Measurements from ENCODE around the gene PCBP2. TPM values are rescaled to one million over a fixed set of nuclear protein-coding genes. Genes with fewer than 3 reads are reported as not detected.

The PCBP2 gene
- total RNA-seq, 1 donor from 2014 or later: 158 TPM

DNA sequence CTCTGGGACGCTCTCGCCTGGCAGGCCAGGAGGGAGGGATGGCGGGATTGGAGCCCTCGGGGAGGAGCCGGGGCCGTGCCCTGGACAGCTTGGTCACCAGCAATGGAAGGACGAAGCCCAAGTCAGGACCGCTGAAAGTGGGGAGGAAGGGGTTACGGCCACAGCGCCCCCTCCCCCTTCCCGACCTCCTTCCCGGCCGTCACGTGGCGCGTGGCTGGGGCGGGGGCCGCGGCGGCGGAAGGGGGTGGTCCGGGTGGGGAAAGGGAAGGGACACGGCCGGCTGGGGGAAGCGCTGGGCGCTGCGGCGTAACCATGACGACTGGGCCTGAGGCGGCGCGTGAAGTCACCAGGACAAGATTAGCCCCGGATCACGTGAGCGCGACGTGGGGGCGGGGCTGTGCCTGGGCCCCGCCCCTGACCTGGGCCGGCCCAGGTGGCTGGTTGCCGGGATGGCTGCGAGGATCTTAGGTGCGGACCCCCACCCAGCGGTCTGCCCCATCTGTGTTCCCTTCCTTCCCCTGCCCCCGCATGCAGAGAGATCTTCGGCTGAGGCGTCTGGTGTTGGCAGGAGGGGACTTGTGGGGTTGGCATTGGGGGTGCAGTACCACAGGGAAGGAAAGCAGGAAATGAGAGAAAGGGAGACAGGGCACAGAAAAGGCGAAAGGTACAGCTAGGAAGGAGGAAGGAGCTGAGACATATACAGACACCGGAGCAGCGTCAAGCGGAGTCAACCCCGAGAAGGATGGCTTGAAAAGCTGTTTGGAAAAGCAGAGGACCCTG, 41.1 kb downstream of the PCBP2 start:
- DNase-seq (ENCODE audit: low read depth): peak; percentile 89

DNA sequence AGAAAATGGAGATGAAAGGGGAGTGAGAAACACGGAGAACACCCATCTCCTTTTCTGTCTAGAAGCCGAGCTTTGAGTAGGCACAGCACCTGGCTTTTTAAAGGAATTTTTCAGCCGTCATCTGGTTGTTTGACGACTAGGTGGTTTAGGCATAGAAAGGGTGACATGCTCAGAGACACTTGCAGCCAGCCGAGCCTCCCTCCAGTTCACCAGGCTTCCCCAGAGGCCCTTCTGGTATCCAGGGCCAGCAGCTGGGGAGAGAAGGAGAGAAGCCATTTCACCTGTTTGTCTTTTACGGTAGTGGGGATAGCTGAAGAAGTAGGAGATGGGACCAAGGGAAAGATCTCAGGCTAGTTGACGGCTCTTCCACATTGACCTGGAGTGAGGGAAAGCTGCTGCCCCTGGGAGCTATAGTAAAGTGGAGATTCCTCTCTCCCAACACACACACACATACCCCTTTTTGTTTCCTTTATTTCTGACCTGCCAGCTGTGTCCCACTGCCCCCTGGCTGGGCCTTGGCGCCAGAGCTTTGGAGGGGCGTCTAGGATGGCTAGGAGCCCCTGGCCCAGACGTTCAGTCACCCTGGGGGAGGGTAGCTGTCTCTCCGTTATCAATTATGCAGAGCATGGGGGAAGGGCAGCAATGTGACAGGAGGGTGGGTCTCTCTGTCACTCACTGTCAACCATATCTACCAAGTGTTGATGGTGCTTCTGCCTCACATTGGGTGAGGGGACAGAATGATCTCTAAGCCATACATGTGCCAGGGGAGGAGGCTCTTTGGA, 41.9 kb downstream of the PCBP2 start:
- DNase-seq (ENCODE audit: low read depth): no peak

DNA sequence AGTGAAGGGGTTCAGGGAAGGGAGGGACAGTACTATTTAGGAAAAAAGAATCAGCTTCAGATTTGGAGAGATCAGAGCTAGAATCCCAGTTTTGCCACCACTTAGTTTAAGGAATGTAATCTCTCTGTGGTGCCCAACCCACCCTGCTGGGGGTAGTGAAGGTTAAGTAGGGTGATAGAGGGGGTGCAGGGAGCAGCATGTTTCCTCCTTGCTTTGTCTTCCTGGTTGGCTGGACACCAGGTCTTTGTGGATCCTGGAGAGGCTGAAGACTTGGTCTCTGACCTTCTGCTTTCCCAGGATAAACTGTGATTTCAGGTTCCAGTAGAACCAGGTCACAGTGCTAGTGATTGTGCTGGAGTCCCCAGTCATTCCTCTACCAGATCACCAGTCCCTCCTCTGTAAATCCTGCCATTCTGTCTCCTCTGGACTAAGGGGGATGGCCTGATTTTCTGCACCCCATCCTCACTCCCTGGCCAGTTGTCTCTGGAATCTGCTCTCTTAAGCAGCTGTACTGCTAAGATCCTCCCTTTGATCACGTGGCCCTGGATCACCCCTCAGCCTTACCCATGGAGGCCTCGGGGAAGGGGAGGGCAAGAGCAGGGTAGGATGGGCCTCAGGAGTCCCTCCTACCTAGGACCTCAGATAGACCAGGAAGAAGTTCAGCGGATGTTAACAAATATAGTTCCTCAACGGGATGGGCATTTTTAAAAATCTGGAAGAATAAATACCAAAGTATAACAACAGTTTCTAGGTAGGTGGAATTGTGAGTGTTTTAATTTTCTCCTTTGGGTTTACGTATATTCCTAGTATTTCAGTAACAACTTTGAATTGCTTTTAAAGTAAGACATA, 44.2 kb downstream of the PCBP2 start:
- DNase-seq (ENCODE audit: low read depth): peak; percentile 94

DNA sequence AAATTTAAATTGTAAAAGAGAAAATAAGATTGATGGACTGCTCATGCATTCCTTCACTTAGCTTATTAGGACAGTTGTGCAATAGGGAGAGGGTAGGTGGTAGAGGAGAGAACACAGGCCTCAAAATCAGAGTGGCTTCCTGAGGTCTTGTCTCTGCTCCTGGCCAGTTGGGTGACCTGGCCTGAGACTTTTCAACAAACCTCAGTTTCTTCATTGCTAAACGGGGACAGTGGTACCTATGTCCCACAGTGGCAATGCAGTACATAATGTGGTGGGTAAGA, 44.8 kb downstream of the PCBP2 start:
- no peak for DNase-seq (ENCODE audit: low read depth)

DNA sequence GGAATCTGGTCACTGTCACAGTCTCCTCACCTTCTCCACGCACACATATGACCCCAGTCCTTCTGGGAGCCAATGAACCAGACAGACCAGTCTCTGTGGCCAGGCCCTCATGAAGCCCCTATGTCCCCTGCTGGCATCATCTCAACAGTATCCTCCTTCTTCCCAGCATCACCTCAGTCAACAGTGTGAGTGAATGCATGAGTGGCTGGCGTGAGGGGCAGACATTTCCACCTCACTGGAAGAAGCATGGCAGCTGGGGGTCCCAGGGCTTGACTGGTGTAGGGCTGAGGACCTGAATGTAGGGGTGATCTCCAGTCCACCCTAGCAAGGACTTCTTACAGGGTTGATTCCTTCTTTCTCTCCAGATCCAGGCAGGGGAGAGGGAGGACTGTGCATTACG, 45.6 kb downstream of the PCBP2 start:
- DNase-seq (ENCODE audit: low read depth): no peak

DNA sequence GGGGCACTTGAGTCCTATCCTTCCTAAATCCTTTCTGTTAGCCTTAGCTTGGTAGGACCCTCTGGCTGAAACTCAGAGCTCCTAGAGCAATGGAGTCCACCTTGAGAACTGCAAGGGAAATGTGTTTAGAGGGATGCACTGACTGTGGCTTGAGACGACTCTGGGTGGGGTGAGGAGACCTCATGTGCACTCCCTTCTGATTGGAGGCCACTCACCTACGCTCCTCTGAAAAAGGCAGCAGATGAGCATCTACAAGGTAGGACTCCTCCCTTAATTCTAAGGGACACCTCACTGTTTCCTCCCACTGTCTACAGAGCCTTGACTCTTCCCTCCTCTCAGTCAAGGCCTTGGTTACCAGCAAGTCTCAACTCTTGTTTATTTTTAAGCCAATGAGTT, 46.3 kb downstream of the PCBP2 start:
- DNase-seq (ENCODE audit: low read depth): no peak

DNA sequence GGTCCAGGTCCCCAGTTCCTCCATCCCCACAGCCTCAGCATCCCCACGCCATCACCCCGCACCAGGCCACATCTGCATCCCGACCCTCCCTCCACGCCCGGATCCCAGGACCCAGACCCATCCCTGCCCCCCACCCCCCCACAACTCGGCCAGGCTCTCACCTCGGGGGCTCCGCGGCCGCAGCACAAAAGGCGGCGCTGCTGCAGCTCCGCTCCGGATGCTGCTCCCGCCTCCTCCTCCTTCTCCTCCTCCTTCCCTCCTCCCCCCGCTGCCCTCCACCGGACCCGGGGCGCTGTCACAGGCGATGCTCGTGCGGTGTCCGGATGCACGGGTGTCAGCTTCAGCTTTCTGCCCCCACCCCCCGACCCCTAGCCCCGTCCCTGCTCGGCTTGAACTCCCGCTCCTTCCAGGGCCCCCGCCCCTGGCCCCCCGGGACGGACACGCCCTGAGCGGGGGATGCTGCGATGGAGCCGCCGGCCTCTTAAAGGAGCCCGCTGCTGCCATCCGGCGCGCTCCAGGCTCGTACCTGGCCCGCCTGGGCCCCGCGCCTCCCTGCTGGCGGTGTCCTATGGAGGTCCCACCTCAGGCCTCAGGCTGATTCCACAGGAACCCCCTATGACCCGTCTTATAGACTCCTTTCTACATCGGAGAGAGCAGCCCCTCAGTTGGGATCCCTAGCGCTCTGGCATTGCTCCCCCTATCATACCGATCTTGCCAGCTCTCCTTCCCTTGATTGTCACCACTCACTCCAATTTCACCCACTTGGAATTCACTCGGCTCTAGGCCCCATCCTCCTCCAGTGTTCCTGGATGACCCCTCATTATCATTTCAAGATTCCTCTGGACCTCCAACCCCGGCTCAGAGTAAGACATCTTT, 47.6 kb downstream of the PCBP2 start, which contains the start of gene MAP3K12:
Gene MAP3K12, minus strand, starts transcription at position 193 of the 876 bp plus-strand sequence. CDS start 12,067 bp downstream, outside the sequence.
- DNase-seq (ENCODE audit: low read depth): peak; percentile 60

DNA sequence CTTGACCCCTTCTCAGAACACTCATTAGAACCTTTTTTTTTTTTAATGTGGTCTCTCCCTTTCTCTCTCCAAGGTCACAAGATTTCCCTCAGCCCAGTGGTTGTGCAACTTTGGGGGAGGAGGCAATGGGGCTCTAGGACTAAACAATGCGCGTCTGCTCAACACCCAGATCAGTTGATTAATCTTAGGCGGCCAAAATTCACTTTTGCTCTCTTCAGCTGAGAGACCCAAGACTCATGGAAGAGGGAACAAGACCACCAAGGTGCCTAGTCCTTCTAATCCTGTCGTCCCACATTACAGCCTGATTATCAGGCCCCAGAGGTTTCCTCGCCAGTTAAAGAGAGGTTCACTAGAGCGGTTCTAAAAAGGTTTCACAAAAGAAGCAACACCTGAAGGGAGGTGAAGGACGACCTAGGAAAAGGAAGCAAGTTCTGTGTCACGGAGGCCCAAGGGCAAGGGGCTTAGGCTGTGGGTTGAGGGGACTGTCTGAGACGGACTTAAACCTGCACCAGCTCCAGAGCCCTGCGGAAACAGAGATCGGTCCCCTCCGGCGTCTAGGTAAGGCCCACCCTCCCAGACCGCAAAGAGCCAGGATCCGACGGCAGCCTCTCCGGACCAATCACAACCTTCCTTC, 48.4 kb downstream of the PCBP2 start:
- peak; percentile 62 for DNase-seq (ENCODE audit: low read depth)

DNA sequence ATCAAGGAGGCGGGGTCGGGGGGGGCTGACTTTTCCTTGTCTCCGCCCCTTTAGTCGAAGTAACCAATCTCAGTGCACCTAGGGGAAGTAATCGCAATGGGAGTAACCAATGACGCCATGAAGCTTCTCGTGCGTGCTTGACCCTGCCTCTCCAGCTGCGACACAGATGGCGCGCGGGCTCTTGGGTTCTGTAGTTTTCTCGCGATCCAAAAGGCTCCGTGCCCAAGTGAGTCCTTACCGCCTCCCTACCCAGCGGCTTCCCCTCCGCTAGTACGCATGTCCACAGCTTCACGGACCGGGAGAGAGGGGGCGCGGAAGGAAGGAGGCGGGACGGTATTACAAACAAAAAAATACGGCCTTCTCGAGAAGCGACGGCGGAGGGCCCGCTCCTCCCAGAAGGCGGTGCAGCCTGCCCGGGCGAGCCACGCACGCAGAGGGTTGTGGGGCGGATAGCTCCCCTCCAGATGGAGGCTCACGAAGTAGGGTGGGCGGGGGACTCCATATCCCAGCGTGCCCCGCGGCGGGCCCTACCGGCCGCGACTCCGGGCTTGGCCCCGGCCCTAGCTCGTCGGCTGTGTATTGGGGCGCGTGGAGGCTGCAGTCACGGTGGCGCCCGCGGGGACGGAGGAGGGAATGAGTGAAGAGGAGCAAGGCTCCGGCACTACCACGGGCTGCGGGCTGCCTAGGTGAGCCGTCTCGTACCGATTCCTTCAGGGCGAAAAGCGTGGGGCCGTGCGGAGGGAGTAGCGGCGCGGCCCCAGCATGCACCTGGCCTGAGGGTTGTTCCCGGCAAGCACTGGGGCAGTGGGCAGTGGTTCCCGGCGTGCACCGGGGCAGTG, 49.1 kb downstream of the PCBP2 start, which contains the start of gene TARBP2:
Gene TARBP2, plus strand, starts transcription at position 508 of the 839 bp plus-strand sequence. Its CDS starts 126 bp downstream, at position 634.
- peak; percentile 100 for DNase-seq (ENCODE audit: low read depth)

DNA sequence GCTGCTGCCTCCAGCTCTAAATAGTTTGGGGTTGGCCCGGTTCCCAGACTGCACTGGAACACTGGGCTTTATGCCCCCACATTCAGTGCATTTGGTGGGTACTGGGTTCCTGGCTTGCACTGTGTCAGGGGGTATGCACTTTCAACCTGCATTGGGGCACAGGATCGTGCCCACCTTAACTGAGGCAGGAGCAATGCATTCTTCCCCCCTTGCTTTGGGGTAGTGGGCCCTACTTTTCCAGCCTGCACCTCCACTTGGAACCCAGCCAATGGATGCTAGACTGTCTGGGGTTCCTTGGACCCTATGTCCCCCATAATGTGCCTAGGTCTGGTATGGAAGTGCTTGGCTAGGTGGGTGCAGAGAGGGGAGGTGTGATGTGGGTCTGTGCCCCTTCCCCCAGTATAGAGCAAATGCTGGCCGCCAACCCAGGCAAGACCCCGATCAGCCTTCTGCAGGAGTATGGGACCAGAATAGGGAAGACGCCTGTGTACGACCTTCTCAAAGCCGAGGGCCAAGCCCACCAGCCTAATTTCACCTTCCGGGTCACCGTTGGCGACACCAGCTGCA, 49.8 kb downstream of the PCBP2 start:
- DNase-seq (ENCODE audit: low read depth): no peak

DNA sequence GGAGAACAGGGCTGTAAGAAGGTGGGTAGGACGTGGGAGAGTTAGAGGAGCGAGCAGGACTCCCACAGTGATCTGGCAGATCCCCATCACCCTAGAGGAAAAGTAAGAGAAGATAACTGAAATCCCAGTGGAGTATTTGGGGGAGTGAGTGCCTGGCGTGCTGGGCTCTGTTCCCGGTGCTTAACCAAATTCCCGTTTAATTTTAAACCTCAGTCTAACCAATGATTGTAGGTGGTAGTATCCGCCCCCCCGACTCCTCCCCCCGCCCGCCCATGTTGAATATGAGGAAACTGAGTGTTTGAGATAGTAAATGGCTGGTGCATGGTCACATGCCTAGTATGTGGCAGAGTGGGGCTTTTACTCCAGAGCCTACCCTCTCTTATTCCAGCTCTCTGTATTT, 50.4 kb downstream of the PCBP2 start:
- DNase-seq (ENCODE audit: low read depth): no peak

DNA sequence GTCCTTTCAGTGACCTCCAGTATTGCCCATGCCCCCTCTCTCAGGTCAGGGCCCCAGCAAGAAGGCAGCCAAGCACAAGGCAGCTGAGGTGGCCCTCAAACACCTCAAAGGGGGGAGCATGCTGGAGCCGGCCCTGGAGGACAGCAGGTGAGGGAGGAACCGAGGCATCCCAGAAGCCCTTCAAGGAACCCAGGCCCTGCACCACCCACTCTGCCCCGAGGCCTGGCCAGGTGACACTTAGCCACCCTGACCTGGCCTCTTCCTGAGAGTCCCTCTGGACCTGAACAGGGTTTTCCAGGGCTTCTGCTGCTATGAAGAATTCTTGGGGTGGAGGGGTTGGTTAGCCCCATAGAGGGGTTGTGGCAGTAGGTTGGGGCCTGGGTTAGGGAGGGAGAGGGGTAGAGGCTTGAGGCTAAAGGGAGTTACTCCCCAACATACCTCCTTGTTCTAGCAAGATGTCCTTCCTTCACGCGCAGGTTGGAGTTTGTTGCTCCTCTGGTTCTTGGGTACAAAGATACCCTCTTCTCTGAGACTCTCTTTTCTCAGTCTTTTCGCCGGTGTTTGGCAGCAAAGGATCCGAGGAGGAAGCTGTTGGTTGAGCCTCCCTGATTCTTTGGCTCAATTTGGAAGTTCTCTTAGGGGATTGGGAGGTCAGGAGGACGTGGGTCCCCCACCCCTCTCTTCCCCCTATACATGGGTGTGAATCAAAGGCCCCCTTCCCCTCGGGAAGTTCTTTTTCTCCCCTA, 51.3 kb downstream of the PCBP2 start:
- DNase-seq (ENCODE audit: low read depth): no peak

DNA sequence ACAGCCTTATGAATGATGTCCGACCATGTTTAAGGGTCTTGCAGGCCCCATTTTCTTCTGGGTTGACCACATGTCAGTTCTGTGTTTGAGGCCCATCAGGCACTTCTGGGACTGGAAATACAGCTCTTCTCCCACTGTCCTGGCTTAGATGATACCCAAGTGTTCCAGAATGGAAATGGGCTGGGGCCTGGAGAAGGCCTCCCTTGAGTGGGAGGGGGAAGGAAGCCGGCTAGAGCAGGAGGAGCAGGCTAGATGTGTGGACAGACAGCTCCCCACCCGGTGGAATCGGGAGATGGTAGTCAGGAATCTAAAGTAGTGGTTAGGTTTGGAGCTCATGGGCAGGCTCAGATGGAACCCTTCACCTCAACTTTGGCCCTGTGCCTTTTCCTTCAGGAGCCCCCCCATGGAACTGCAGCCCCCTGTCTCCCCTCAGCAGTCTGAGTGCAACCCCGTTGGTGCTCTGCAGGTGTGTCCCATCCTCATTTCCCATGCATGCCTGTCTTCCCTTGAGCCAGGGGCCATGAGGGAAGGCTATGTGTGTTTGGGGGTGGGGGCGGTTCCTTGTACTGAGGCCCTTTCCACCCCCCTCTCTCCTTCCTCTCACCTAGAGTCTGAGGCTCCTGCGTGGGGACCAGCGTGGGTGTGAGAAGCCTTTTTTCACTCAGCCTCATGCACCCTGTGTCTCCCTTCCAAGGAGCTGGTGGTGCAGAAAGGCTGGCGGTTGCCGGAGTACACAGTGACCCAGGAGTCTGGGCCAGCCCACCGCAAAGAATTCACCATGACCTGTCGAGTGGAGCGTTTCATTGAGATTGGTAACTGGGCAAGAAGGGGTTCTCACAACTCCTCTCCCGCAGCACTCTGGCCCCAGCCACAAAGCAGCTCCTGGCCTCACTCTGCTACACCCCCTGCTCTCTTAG, 52.4 kb downstream of the PCBP2 start:
- no peak for DNase-seq (ENCODE audit: low read depth)

DNA sequence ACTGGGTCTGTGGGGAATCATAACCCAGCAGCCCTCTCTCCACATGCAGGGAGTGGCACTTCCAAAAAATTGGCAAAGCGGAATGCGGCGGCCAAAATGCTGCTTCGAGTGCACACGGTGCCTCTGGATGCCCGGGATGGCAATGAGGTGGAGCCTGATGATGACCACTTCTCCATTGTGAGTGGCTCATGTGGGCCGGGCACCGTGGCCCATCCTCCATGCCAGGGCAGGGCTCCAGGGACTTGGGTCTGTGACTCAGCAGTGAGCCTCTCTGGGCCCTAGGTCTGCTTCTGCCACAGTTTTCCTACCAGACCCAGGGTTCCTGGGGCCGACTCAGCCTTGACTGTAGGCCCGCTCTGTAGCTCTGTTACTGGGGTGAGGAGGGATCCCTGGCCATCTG, 53.2 kb downstream of the PCBP2 start:
- DNase-seq (ENCODE audit: low read depth): peak; percentile 74

DNA sequence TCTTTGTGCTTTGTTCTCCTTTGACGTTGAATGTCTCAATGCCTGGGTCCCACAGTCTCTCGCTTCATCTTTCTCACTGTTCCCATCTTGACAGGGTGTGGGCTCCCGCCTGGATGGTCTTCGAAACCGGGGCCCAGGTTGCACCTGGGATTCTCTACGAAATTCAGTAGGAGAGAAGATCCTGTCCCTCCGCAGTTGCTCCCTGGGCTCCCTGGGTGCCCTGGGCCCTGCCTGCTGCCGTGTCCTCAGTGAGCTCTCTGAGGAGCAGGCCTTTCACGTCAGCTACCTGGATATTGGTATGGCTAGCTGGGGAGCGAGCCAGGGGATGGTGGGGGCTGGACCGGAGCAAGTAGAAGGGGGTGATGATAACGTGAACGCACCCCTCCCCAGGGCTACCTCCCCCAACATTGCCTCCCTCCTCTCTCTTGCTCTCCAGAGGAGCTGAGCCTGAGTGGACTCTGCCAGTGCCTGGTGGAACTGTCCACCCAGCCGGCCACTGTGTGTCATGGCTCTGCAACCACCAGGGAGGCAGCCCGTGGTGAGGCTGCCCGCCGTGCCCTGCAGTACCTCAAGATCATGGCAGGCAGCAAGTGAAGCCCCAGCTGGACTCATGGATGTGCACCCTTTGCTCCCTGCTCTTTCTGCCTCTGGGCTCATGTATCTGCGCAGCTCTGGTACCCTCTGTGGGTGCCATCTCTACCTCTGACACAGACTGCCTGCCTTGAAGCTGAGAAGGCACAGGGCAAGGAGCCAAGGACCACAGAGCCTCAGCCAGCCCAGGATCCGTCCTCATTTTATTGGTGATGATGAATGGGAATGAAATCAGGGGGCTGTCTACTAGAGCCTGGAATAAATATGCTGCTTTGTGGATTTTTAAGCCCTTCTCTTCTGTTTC, 53.9 kb downstream of the PCBP2 start:
- DNase-seq (ENCODE audit: low read depth): peak; percentile 55

DNA sequence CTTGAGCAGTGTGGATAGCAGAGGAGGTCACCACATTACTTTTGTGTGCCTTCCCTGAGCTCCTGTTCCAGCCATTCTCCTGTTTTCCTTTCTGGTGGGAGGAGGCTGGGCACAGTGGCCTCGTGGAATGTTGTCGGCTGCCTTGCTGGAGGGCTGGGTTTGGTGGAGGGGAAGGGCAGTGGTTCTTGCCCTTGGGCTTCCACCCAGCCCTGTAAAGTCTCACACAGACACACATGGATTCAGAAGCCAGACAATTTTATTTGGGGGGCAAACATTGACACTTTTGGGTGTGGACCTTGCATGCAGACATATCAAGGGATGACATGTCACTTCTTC, 54.5 kb downstream of the PCBP2 start:
- DNase-seq (ENCODE audit: low read depth): peak; percentile 54
